ENCODE measurements around the gene NCOA1.
A peak's percentile ranks its signal among the peaks of the same experiment; 100 is the strongest.
"Not testable (repeated sequence)": the region's sequence is repeated elsewhere in the genome, so short reads cannot be mapped to it uniquely, and the experiment has no call there.

NCOA1 gene

DNA sequence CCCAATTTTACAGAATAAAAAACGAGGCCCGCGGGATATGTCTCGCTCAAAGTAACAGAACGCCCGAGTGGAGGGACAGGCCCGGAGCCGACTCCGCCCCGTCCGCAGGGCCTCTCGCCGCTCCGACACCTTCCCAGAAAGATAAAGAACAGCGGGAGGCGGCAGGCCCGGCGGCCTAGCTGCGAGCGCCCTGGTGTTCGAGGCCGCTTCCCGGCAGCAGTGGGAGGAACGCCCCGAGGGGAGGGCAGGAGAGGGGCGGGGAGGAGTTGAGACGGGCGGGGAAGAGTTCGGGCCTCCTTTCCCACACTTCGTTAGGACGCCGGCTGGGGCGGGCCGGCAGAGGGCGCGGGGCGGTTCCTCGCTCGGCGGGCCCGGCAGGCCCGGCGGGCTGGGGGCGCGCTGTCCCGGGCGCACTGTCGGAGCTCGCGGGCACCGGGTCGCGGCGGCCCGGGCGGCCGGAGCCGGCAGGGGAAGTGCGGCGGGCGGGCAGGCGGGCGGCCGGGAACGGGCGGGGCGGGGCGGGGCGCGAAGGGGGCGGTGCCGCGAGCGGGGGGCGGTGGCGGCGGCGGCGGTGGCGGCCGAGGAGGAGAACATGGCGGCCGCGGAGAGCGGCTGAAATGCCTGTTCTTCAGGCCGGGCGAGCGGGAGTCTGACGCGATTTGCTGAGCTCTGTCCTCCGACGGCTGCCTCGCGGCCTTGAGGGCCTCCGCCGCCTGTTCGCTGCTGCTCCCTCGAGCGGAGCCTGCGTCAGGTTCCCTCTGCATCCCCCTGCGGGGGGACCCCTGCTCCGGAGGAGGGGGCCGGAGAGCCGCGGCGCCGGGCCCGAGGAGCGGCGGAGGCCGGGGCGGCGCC lies at the start of gene NCOA1:
NCOA1 (plus strand) TSS at position 565 of the 852 bp plus-strand sequence. CDS start 167,424 bp downstream, outside the sequence.
- peak; percentile 93 for DNase-seq

GRCh38 chr2:24448797-24449196 lies 42.3 kb upstream of the NCOA1 start:
- no peak for DNase-seq

DNA sequence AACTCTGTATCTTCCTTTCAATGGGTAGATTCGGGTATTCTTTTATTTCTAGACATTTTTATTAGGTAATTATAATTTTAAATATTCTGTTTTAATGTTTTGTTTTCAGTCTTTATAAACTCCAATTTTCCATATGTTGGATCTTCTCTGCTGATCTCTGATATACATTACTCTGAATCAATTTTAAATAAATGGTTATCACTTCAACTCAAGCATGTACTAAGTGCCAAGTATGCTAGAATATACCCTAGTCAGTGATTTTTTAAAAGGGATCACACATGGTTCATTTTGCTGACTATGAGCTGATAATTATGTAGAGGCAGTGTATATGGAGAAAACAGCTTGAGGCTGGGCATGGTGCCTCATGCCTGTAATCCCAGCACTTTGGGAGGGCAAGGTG lies 41.7 kb upstream of the NCOA1 start:
- DNase-seq = no peak

DNA sequence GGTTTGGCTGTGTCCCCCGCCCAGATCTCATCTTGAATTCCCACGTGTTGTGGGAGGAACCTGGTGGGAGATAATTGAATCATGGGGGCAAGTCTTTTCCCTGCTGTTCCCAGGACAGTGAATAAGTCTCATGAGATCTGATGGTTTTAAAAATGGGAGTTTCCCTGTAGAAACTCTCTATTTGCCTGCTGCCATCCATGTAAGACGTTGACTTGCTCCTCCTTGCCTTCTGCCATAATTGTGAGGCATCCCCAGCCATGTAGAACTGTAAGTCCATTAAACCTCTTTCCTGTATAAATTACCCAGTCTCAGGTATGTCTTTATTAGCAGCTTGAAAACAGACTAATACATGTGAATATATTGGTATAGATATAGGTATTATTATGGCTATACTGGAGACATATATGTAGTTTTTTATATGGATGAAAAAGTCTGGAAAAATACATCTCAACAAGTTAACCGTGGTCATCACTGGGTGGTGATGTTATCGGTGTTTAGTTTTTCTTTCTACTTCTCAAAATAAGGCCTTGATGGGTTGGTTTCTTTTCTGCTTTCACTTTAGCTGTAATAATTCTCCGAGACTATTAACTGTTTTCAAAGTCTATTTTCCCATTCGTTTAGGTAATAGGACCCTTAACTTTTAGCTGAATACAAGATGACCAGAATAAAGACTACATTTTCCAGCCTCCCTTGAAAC lies 39.1 kb upstream of the NCOA1 start:
- DNase-seq = no peak

GRCh38 chr2:24452502-24452885 lies 38.6 kb upstream of the NCOA1 start:
- DNase-seq = no peak

DNA sequence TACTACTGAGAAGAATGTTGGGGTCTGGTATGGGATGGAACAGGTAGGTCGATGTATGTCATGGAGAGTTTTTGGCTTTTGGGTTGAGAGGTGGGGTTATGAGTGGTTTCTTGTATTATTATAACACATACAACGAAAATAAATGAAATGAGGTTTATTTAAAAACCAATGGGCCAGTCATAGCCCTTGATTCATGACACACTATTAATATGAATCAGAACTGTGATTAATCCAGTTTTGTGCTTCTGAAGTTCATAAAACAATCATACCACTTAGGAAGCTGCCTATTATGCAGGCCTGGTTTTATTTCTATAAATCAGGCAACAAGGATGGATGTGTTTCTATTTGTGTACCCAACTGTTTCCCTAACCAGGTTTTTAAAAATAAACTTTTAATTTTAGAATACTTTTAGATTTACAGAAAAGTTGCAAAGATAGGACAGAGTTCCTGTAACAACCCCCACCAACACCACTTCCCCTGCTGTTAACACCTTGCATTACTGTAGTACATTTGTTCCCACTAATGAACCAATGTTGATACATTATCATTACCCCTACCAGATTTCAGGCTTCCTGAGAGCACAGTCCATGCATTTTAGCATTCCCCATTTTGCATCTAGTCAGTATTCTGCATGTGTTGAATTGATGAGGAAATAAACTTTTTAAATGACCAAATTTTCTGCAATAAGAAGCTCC lies 37.5 kb upstream of the NCOA1 start:
- no peak for DNase-seq

DNA sequence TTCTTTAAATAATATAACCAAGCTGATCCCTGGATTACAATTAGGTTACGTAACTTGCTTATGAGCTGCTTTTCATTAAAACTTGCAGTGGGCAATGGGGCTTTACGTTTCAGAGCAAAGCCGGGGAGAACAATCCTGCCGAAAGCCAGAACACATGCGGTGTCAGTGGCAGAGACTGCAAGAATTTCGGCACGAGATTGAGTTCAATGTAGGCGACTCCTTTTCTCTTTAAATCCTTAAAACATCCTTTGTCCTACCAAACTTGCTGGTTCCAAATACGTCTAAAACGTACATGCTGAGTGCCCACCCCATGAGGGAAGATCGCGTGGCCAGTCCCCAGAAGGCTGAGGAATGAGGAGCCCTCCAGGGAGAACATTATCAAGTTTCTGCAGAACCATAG lies 36.8 kb upstream of the NCOA1 start:
- DNase-seq = no peak

- DNase-seq = no peak
Measured at GRCh38 chr2:24456599-24457556, 34.2 kb upstream of the NCOA1 start.

- DNase-seq = no peak
Measured at GRCh38 chr2:24457696-24458386, 33.2 kb upstream of the NCOA1 start.

DNA sequence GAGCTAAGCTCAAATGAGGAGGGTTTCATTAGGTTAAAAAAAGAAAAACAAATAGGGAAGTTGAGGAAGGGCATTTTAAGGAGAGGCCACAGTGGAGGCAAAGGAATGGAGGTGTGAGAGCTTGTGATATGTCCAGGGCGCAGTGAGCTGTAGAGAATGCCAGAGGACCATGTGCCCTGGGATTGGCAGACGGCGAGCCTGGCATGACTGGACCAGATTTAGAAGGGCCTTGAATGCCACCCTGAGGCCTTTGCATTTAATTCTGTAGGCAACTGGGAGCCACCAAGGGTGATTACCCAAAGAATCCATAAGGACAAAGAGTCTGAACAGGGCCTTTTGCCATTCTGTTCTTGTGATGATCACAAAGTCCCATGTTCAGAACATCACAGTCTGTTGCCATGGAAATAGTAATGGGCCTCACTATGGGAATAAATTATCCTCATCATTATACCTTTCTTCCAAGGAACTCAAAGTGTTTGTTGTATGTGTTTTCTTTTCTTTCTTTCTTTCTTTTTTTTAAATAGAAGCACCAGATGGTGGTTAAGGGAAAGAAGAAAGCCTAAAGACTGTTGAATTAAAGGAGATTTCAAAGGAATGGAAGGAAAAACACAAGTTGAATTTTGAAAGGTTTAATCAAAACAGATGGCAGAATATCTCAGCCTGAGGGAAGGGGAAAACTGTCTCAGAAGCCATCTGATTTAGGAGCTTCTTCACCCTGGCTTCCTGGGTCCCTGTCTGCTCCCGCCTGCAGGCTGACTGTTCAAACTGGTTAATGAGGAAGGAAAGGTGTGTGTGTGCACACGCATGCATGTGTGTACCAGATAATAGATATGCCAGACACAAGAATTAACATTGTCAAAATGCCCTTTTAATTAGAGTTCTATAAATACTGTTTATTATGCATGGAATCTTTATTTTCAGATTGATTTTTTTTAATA lies 31.6 kb upstream of the NCOA1 start:
- no peak for DNase-seq

DNA sequence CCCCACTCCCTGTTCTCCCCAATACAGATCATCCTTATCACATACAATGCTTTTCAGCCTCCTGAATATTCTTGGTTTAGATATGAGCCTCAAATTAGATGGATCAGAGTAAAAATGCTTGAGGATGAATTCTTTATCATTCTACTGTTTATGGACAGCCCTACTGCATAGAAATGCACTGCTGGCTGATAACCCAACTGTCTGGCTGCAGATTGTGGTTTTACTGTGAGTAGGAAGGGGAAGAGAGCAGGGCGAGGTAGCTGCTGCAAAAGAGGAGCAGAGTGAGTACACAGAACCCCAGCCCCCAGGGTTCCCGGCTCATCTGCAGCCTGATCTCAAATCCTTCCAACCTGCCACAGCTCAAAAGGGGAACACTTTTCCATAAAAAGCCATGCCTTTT lies 29.4 kb upstream of the NCOA1 start:
- no peak for DNase-seq

DNA sequence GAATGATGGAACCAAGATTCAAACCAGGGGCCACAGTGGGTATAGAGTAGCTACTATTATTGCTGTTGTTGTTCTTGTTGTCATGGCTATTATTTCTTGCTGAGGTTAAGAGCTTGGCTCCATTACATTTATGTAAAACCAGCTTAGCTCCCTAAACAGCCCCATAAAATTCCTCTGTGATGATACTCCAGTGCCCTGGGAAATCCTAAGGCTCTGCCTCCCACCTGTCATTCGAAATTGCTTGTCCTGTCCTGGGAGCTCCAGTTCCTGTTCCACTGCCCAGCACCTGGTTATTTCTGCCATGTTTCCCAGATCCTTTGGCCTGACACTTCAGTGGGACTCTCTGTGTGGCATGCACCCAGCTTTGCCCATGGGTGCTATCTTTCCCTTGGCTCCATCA lies 27.8 kb upstream of the NCOA1 start:
- DNase-seq = no peak

- no peak for DNase-seq
Measured at GRCh38 chr2:24466871-24467870, 23.9 kb upstream of the NCOA1 start.

- not testable (repeated sequence) for DNase-seq
Measured at GRCh38 chr2:24468453-24468852, 22.6 kb upstream of the NCOA1 start.

- no peak for DNase-seq
Measured at GRCh38 chr2:24469148-24469650, 21.9 kb upstream of the NCOA1 start.

DNA sequence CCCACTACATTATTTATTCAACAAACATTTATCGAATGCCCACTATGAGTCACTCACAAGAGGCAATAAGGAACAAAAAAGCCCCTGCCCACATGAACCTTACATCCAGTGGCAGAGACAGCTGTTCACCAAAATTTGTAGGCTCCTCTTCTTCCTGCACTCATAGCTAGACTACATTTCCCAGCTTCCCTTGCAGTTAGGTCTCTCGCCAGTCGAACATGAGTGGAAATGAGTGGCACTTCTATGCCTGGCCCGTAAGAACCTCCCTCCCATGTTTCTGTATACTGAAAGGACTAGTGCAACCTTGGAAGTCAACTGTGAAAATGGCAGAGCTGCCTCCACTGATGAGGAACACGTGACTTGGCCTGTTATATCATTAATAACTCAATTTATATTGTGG lies 19.4 kb upstream of the NCOA1 start:
- no peak for DNase-seq

DNA sequence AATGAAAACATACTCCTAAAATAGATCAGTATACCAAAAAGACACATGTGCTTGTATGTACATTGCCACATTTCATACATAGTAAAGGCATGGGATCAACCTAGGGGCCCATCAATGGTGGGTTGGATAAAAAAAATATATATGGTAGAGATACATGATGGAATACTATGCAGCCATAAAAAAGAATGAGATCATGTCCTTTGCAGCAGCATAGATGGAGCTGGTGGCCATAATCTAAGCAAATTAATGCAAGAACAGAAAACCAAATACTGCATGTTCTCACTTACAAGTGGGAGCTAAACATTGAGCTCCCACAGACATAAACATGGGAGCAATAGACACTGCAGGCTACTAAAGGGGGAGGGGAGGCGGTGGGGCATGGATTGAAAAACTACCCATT lies 18.6 kb upstream of the NCOA1 start:
- DNase-seq = no peak

GRCh38 chr2:24473626-24474025 lies 17.4 kb upstream of the NCOA1 start:
- DNase-seq = no peak

DNA sequence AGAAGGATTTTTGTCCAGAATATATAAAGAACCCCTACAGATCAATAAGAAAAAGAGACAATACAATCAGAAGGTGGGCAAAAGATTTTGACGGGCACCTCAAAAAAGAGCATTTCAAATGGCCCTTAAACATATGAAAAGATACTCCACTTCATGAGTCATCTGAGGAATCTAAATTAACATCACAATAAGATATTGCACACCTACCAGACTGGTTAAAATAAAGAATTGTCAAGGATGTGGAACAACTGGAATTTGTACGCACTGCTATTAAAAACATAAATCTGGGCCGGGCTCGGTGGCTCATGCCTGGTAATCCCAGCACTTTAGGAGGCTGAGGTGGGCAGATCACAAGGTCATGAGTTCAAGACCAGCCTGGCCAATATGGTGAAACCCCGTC lies 17.0 kb upstream of the NCOA1 start:
- no peak for DNase-seq
